Measurements from ENCODE around the gene BACH2. TPM values are rescaled to one million over a fixed set of nuclear protein-coding genes. Genes with fewer than 3 reads are reported as not detected.

Gene BACH2
- total and polyA plus RNA-seq, 9 of the 15 experiments (the other 6 are each of a cell fraction or from before 2014, with no cell fraction given): 0.06 to 3.1 (median 0.59) TPM

DNA sequence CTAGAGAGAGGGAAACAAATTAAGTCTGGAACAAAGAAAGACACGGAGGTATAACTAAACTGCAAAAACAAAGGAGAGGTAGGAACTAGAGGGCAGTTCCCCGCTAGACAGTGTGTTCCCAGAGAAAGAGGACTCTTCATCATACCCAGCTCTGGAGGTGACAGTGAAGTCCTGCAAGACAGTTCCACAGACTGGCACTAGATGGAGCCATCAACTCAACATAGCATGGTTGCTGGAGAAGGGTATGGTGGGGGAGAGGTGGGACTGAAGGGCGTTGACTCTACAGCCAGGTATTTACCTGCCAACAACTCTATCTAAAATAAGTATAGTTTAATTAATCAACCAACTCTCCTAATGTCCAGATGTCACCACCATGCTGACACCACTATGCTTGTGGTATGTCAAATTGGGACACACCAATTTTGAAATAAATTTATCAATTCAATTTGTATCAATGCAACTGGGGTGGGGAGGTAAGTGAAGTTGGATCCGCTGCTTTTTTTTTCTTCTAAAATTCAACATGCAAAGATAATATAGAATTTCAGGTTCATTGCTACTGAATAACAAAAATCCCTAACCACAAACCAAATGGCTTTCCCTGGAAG lies 9.7 kb downstream of the BACH2 start:
- Histone ChIP-seq H3K9me1 (ENCODE audit: control insufficient read depth, insufficient read depth, low read length) (no peaks in the 10 kb centered on the region), H4K20me1 (replicated peaks; ENCODE audit: control insufficient read depth, insufficient read depth, low read length) (no peaks in the 10 kb centered on the region), H3K4me2 (ENCODE audit: insufficient read depth, low read length) (no peak overlapping the region), H3K79me2 (ENCODE audit: control insufficient read depth, insufficient read depth, low read length) (no peaks in the 10 kb centered on the region), H3K9ac (ENCODE audit: insufficient read depth in 1 of 2, low read depth in 2 of 2, low read length in 2 of 2) (no peak overlapping the region), H3K9me3 (replicated peaks; ENCODE audit: control insufficient read depth, insufficient read depth, low read depth, low read length) (peaks cover 2% of the 10 kb centered on the region; the same call in 1 of the 2 replicates), H3K4me1 (replicated peaks in 1 of 2; ENCODE audit: control insufficient read depth in 2 of 2, insufficient read depth in 2 of 2, low read length in 2 of 2) (peaks cover 3 to 22% of the 10 kb centered on the region in 2 experiments; a peak in 4 of 5 replicates), H3K27me3 (ENCODE audit: control insufficient read depth in 2 of 2, insufficient read depth in 2 of 2, low read length in 2 of 2) (peaks cover 0 to 1% of the 10 kb centered on the region in 2 experiments; a peak in 3 of 5 replicates), H2AFZ (ENCODE audit: low read depth, low read length) (0 out of 2 replicates have a peak overlapping the region, but pooled peaks have one; percentile 1), H3K4me3 (no peak overlapping the region), H3K27ac (ENCODE audit: extremely low read depth, low read depth, low read length) (no peak overlapping the region), H3K36me3 (ENCODE audit: control insufficient read depth, insufficient read depth, low read length) (no peaks in the 10 kb centered on the region)
- DNase-seq (ENCODE audit: extremely low read depth in 1 of 4, low spot score in 3 of 4) (peak; percentile 72 to 80 (median 76)), FAIRE-seq (peak; percentile 74), ATAC-seq (peak; percentile 89)
- in situ Hi-C loops (cut with MboI) (loop anchor here (5.0 kb wide), 1 partner anchor 190 kb away; no protein-coding TSS in a partner anchor), intact Hi-C loops (cut with micrococcal nuclease) (loop anchor here (1.0 to 10.0 kb wide), 5 partner anchors 70 to 298 kb away; partner anchors contain the start of gene MAP3K7)
- WGBS (ENCODE audit: insufficient coverage, low coverage, missing lambda C conversion rate): 26% methylated on average over 4 of the region's 4 CpGs
- no TSS peak for BruUV-seq (replicated peaks)
- ChIA-PET CTCF (ENCODE audit: low intra/inter-chr PET ratio) (interaction anchor here (0.7 to 1.4 kb wide), 2 partner anchors 93 to 193 kb away, joined by 3 to 6 read pairs; no protein-coding TSS in a partner anchor), POLR2A (interaction anchor here (0.7 to 2.2 kb wide), 2 partner anchors 11 to 192 kb away, joined by 3 to 8 read pairs; no protein-coding TSS in a partner anchor)
- TF ChIP-seq ZNF444 (CRISPR knock-in tag; IDR thresholded peaks at IDR 0.05): no peak
- TF ChIP-seq, protein P1, sequence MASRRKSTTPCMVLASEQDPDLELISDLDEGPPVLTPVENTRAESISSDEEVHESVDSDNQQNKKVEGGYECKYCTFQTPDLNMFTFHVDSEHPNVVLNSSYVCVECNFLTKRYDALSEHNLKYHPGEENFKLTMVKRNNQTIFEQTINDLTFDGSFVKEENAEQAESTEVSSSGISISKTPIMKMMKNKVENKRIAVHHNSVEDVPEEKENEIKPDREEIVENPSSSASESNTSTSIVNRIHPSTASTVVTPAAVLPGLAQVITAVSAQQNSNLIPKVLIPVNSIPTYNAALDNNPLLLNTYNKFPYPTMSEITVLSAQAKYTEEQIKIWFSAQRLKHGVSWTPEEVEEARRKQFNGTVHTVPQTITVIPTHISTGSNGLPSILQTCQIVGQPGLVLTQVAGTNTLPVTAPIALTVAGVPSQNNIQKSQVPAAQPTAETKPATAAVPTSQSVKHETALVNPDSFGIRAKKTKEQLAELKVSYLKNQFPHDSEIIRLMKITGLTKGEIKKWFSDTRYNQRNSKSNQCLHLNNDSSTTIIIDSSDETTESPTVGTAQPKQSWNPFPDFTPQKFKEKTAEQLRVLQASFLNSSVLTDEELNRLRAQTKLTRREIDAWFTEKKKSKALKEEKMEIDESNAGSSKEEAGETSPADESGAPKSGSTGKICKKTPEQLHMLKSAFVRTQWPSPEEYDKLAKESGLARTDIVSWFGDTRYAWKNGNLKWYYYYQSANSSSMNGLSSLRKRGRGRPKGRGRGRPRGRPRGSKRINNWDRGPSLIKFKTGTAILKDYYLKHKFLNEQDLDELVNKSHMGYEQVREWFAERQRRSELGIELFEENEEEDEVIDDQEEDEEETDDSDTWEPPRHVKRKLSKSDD (conservative IDR thresholded peaks at IDR 0.05; ENCODE audit: low read length): no peak
- TF ChIP-seq, protein P2, sequence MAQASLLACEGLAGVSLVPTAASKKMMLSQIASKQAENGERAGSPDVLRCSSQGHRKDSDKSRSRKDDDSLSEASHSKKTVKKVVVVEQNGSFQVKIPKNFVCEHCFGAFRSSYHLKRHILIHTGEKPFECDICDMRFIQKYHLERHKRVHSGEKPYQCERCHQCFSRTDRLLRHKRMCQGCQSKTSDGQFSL (CRISPR knock-in tag; IDR thresholded peaks at IDR 0.05): 0 out of 2 replicates have a peak, but pooled peaks have one; percentile 49
- TF ChIP-seq, protein P2 (tag; IDR thresholded peaks at IDR 0.05): no peak
- TF ChIP-seq, protein P3, sequence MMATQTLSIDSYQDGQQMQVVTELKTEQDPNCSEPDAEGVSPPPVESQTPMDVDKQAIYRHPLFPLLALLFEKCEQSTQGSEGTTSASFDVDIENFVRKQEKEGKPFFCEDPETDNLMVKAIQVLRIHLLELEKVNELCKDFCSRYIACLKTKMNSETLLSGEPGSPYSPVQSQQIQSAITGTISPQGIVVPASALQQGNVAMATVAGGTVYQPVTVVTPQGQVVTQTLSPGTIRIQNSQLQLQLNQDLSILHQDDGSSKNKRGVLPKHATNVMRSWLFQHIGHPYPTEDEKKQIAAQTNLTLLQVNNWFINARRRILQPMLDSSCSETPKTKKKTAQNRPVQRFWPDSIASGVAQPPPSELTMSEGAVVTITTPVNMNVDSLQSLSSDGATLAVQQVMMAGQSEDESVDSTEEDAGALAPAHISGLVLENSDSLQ (IDR thresholded peaks at IDR 0.05): 0 out of 2 replicates have a peak, but pooled peaks have one; percentile 44
- no peak for TF ChIP-seq ZNF316 (IDR thresholded peaks at IDR 0.05)
- TF ChIP-seq THRAP3 (IDR thresholded peaks at IDR 0.05; ENCODE audit: borderline replicate concordance): no peak
- TF ChIP-seq ZNF184 (CRISPR knock-in tag; IDR thresholded peaks at IDR 0.05): no peak
- TF ChIP-seq, protein P4, sequence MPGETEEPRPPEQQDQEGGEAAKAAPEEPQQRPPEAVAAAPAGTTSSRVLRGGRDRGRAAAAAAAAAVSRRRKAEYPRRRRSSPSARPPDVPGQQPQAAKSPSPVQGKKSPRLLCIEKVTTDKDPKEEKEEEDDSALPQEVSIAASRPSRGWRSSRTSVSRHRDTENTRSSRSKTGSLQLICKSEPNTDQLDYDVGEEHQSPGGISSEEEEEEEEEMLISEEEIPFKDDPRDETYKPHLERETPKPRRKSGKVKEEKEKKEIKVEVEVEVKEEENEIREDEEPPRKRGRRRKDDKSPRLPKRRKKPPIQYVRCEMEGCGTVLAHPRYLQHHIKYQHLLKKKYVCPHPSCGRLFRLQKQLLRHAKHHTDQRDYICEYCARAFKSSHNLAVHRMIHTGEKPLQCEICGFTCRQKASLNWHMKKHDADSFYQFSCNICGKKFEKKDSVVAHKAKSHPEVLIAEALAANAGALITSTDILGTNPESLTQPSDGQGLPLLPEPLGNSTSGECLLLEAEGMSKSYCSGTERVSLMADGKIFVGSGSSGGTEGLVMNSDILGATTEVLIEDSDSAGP (CRISPR knock-in tag; IDR thresholded peaks at IDR 0.05): no peak
- TF ChIP-seq ZEB2 (IDR thresholded peaks at IDR 0.05): 0 out of 2 replicates have a peak, but pooled peaks have one; percentile 35
- TF ChIP-seq, protein P5, sequence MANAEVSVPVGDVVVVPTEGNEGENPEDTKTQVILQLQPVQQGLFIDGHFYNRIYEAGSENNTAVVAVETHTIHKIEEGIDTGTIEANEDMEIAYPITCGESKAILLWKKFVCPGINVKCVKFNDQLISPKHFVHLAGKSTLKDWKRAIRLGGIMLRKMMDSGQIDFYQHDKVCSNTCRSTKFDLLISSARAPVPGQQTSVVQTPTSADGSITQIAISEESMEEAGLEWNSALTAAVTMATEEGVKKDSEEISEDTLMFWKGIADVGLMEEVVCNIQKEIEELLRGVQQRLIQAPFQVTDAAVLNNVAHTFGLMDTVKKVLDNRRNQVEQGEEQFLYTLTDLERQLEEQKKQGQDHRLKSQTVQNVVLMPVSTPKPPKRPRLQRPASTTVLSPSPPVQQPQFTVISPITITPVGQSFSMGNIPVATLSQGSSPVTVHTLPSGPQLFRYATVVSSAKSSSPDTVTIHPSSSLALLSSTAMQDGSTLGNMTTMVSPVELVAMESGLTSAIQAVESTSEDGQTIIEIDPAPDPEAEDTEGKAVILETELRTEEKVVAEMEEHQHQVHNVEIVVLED (CRISPR knock-in tag; IDR thresholded peaks at IDR 0.05): no peak
- TF ChIP-seq TRIM28 (IDR thresholded peaks at IDR 0.05): 0 out of 2 replicates have a peak, but pooled peaks have one; percentile 43
- peak; percentile 34 for TF ChIP-seq MEIS2 (IDR thresholded peaks at IDR 0.05; ENCODE audit: partially characterized antibody)

All from K562 (cell line).